NT2/D1 (cell line): Measurements from ENCODE around the gene GTPBP6.
"Not testable (repeated sequence)": the region's sequence is repeated elsewhere in the genome, so short reads cannot be mapped to it uniquely, and the experiment has no call there.

Experiments
- DNase-seq: peaks from one replicate; pipeline ENCODE4 v3.0.0-alpha.2; 2011; ENCODE audit warnings: low read depth, low spot score
- H3K27me3 ChIP-seq: 2 replicates; pipeline ENCODE4 v1.6.0; 2011; ENCODE audit warnings: mild to moderate bottlenecking; ENCODE audit not compliant: insufficient read length, insufficient read depth
- H3K36me3 ChIP-seq: 2 replicates; pipeline ENCODE4 v1.6.1; 2011; ENCODE audit warnings: mild to moderate bottlenecking, low read length, mixed read lengths; ENCODE audit not compliant: insufficient read depth, insufficient read length
- H3K4me1 ChIP-seq: 2 replicates; pipeline ENCODE4 v1.5.1; 2011; ENCODE audit not compliant: insufficient read depth, insufficient read length
- H3K4me3 ChIP-seq: 2 replicates; pipeline ENCODE4 v1.5.1; 2011; ENCODE audit warnings: low read depth; ENCODE audit not compliant: insufficient read length
- H3K9ac ChIP-seq: 2 replicates; pipeline ENCODE4 v1.6.0; 2011; ENCODE audit warnings: low read depth; ENCODE audit not compliant: insufficient read length
- H3K9me3 ChIP-seq: 2 replicates; pipeline ENCODE4 v1.5.1; 2011; ENCODE audit warnings: mild to moderate bottlenecking, low read length; ENCODE audit not compliant: insufficient read depth
- SUZ12 ChIP-seq: IDR thresholded peaks from 2 replicates; pipeline ENCODE4 v1.6.1; 2011; ENCODE audit not compliant: insufficient read length, insufficient read depth; ENCODE audit errors: extremely low read depth
- YY1 ChIP-seq: IDR thresholded peaks from 2 replicates; pipeline ENCODE4 v1.6.1; 2011; ENCODE audit not compliant: insufficient read length, insufficient read depth
- ZNF274 ChIP-seq: IDR thresholded peaks from 2 replicates; pipeline ENCODE4 v1.6.1; 2011; ENCODE audit warnings: mild to moderate bottlenecking, low read depth, low read length

GTPBP6 gene

DNA sequence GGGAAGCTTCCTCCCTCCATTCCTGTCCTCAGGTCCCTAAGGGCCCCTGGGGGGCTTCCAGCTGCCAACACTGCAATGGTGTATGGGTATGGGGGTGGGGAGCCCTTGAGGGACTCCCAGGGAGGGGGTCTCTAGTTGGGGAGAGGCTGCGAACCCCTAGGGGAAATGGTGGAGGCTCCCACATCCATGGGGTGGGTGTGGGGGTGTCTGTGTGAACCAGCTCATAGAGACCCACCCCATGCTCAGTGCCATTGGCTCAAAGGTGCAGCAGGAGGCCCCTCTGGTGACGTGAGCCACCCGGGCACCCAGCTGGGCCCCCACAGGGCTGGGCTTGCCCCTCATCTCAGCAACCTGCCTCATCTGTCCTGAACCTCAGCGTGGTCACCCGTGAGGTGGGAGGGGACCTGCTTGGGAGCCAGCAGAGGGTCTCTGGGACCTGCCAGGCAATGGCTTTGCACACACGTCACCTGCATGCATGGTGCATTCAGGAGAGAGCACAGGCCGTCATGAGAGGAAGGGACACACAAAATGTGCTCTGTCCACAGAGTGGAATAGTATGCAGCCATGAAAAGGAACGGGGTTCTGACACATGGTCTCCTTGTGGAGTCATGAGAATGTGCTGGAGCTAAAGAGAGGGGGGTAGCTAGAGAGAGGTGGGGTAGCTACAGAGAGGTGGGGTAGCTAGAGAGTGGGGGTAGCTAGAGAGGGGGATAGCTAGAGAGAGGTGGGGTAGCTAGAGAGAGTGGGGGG, 60.1 kb downstream of the GTPBP6 start:
- no peak for TF ChIP-seq ZNF274
- TF ChIP-seq YY1, result no peak
- no peak for TF ChIP-seq SUZ12
- Histone ChIP-seq H3K4me1 (peaks cover 9% of the 10 kb centered on the region), H3K9ac (no peak overlapping the region), H3K9me3 (no peaks in the 10 kb centered on the region), H3K27me3 (no peaks in the 10 kb centered on the region), H3K4me3 (no peak overlapping the region), H3K36me3 (no peaks in the 10 kb centered on the region)
- DNase-seq, result no peak

DNA sequence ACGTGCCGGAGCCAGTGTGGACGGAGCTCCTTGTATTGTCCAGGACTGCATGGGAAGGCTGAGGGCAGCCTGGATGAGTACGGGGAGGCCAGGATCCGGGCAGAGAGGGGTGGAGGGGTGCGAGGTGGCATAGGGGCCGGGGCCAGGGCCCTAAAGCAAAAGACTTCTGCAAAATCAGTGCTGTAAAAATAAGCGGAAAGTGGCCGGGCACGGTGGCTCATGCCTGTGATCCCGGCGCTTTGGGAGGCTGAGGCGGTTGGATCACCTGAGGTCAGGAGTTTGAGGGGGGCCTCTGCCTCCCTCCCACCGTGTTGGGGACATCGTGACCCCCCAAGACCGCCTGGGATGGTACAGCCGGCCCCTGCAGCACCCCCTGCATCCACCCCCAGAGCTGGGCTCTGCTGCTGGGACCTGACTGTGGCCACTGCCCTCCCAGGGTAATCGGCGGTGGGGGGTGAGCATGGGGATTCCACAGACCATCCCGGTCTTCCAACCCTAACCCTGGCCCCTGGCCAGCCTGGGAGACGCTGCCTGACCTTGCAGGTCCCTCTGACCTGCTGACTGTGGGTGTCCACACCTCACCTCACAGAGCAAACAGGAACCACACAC, 60.8 kb downstream of the GTPBP6 start:
- peaks cover 9% of the 10 kb centered on the region for H3K4me1 ChIP-seq
- no peaks in the 10 kb centered on the region for H3K27me3 ChIP-seq
- no peaks in the 10 kb centered on the region for H3K9me3 ChIP-seq
- H3K36me3 ChIP-seq, result no peaks in the 10 kb centered on the region
- TF ChIP-seq SUZ12 (no peak), ZNF274 (no peak), YY1 (no peak)
- no peak for DNase-seq
- no peak overlapping the region for H3K4me3 ChIP-seq
- H3K9ac ChIP-seq, result no peak overlapping the region

GRCh38 chrX:257054-257453, 61.5 kb downstream of the GTPBP6 start:
- H3K27me3 ChIP-seq, DNase-seq, H3K9ac ChIP-seq, H3K36me3 ChIP-seq, H3K9me3 ChIP-seq, H3K4me1 ChIP-seq, H3K4me3 ChIP-seq: not testable (repeated sequence)

GRCh38 chrX:255923-256331, 62.7 kb downstream of the GTPBP6 start:
- Histone ChIP-seq H3K4me1 (peaks cover 3% of the 10 kb centered on the region), H3K9ac (no peak overlapping the region), H3K9me3 (no peaks in the 10 kb centered on the region), H3K4me3 (no peak overlapping the region), H3K36me3 (no peaks in the 10 kb centered on the region), H3K27me3 (no peaks in the 10 kb centered on the region)
- DNase-seq, result no peak
- TF ChIP-seq SUZ12 (no peak), ZNF274 (no peak), YY1 (no peak)
